Gastrocnemius medialis (tissue), 4 donors: ENCODE data around the gene PRKCE. TPM values are rescaled to one million over a fixed set of nuclear protein-coding genes. Genes with fewer than 3 reads are reported as not detected.

Experiments used
- ATAC-seq, 2 donors: fragments of 150-250 bp; one replicate each; pipeline ENCODE4 v1.9.1; 2016
- DNase-seq, 2 donors: peaks; one replicate each; pipeline ENCODE4 v3.0.0-alpha.2; 2019
- H3K27ac ChIP-seq, 4 donors: fragments of 200-600 bp; sonication (generic); 1 replicate in 1 of 4; 2 replicates in 3 of 4; pipeline ENCODE4 v1.5.1; 2016 to 2018; ENCODE audit warnings: mild to moderate bottlenecking in 2 of 4, moderate library complexity in 1 of 4
- H3K27me3 ChIP-seq, 3 donors: fragments of 200-600 bp; sonication (generic) in 2 of 3; 1 replicate in 1 of 3; 2 replicates in 2 of 3; pipeline versions ENCODE4 v1.5.1 to v1.6.0; 2016 to 2019; ENCODE audit warnings: mild to moderate bottlenecking in 1 of 3, moderate library complexity in 1 of 3
- H3K36me3 ChIP-seq, 2 donors: fragments of 200-600 bp; sonication (generic) in 1 of 2; one replicate each; pipeline ENCODE4 v1.5.1; 2017 to 2018
- H3K4me1 ChIP-seq, 2 donors: fragments of 200-600 bp; sonication (generic) in 1 of 2; one replicate each; pipeline ENCODE4 v1.5.1; 2016 to 2017; ENCODE audit warnings: mild to moderate bottlenecking in 2 of 2
- H3K4me3 ChIP-seq, 4 donors: fragments of 200-600 bp; sonication (generic) in 3 of 4; 1 replicate in 1 of 4; 2 replicates in 3 of 4; pipeline ENCODE4 v1.5.1; 2016 to 2019; ENCODE audit warnings: mild to moderate bottlenecking in 2 of 4
- H3K9me3 ChIP-seq, 3 donors: fragments of 200-600 bp; sonication (generic) in 2 of 3; 1 replicate in 1 of 3; 2 replicates in 2 of 3; pipeline ENCODE4 v1.5.1; 2016 to 2019
- POLR2A ChIP-seq, 2 donors: fragments of 450-650 bp; IDR thresholded peaks; one replicate each; pipeline ENCODE4 v1.6.1; 2017; ENCODE audit warnings: antibody characterized with exemption in 2 of 2, mild to moderate bottlenecking in 2 of 2, moderate library complexity in 2 of 2
- in situ Hi-C, 4 donors: fragments of 200-750 bp; cut with MboI; loops; one replicate each; pipeline versions ENCODE4 v1.15.0 to v1.8.0; 2017; ENCODE audit warnings: low sequenced_read_pairs in 4 of 4
- intact Hi-C: fragments of 100-400 bp; cut with DNase I; formaldehyde crosslinking; loops from one replicate; pipeline ENCODE4 v1.15.1; 2023; ENCODE audit warnings: low total_unique reads
- total RNA-seq, 4 donors: library from RNA; depleted of rRNA; stranded (reverse); fragments of >200 nt; gene quantifications; one replicate each; pipeline versions ENCODE4 v1.1.0 to v1.2.3, GENCODE V29; 2016
- TF ChIP-seq, protein P1 (sequence below), 5 experiments: fragments of 450-650 bp in 3 of 5; fragments of 200-600 bp in 2 of 5; sonication (generic) in 2 of 5; IDR thresholded peaks in 4 of 5; conservative IDR thresholded peaks in 1 of 5; 1 replicate in 4 of 5; 2 replicates in 1 of 5; pipeline ENCODE4 v1.5.1; 2016 to 2019; ENCODE audit warnings: antibody characterized with exemption in 5 of 5, mild to moderate bottlenecking in 3 of 5, moderate library complexity in 3 of 5

PRKCE gene
- total RNA-seq, 4 donors from 2014 or later, result 5.8 to 28.9 (median 11.8) TPM

DNA sequence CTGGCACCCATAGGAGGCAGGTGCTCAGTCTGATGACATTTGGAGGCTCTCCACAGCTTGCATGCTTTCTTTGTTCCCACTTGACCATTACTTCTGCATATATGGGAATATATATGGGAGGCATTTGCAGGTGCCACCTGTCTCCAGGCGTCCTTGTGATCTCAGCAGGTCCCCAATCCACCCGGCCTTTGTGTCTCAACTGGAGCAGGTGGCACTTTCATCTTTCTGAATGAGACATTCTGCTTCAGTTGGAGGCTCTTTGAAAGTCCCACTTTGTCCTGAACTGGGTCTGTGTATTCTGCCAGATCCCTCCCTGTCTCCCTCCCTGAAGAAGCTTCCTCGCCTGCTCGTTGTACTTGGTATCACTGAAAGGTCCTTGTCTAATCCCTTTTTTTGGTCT is 327.6 kb downstream of the PRKCE start:
- no peaks in the 10 kb centered on the region for H3K27me3 ChIP-seq
- TF ChIP-seq POLR2A (IDR thresholded peaks at IDR 0.05), result no peak
- TF ChIP-seq, protein P1, sequence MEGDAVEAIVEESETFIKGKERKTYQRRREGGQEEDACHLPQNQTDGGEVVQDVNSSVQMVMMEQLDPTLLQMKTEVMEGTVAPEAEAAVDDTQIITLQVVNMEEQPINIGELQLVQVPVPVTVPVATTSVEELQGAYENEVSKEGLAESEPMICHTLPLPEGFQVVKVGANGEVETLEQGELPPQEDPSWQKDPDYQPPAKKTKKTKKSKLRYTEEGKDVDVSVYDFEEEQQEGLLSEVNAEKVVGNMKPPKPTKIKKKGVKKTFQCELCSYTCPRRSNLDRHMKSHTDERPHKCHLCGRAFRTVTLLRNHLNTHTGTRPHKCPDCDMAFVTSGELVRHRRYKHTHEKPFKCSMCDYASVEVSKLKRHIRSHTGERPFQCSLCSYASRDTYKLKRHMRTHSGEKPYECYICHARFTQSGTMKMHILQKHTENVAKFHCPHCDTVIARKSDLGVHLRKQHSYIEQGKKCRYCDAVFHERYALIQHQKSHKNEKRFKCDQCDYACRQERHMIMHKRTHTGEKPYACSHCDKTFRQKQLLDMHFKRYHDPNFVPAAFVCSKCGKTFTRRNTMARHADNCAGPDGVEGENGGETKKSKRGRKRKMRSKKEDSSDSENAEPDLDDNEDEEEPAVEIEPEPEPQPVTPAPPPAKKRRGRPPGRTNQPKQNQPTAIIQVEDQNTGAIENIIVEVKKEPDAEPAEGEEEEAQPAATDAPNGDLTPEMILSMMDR (IDR thresholded peaks at IDR 0.05 in 4 of 5, conservative IDR thresholded peaks at IDR 0.05 in 1 of 5), result no peak
- no peaks in the 10 kb centered on the region for H3K9me3 ChIP-seq
- H3K4me3 ChIP-seq, result no peak overlapping the region
- no peaks in the 10 kb centered on the region for H3K36me3 ChIP-seq
- intact Hi-C loops, result no loop called here
- no peak for ATAC-seq
- no peaks in the 10 kb centered on the region for H3K4me1 ChIP-seq
- in situ Hi-C loops, result loop anchor here (25.0 kb wide), 1 partner anchor 658 kb away; no protein-coding TSS in a partner anchor
- no peak for DNase-seq
- H3K27ac ChIP-seq, result no peak overlapping the region

DNA sequence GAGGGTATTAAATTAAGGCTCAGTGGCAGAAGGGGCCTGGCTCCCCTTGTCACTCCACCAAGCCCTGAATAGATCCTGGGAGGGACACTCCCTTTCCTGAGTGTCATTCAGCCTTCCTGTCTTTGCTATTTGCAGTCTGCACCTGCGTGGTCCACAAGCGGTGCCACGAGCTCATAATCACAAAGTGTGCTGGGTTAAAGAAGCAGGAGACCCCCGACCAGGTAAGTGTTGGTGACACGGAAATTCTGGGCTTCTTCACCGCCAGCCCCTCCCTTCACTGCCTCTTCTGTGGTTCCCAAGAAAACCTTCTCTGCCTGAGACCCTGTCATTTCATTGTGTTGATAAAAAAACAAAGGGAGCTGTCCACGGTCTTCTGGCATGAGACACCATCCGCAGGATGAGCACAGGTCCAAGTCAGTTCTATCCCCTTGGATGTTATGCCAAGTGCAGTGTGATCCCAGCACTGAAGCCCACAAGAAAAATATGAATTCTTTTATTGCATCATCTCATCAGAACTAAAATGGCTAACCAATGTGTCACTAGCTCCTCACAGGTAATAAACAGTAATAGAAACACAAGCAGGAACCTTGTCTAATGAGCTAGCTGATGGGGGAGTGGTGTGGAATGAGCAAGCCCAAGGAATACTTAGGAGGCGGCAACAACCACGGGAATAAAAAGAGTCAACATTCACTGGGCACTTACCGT is 328.8 kb downstream of the PRKCE start:
- no peaks in the 10 kb centered on the region for H3K27me3 ChIP-seq
- ATAC-seq (no peak), DNase-seq (no peak)
- no peaks in the 10 kb centered on the region for H3K4me1 ChIP-seq
- no peak overlapping the region for H3K27ac ChIP-seq
- H3K4me3 ChIP-seq, result no peak overlapping the region
- TF ChIP-seq, protein P1 (IDR thresholded peaks at IDR 0.05 in 4 of 5, conservative IDR thresholded peaks at IDR 0.05 in 1 of 5), result no peak
- TF ChIP-seq POLR2A (IDR thresholded peaks at IDR 0.05), result no peak
- H3K9me3 ChIP-seq, result no peaks in the 10 kb centered on the region
- intact Hi-C loops (no loop called here), in situ Hi-C loops (loop anchor here (25.0 kb wide), 1 partner anchor 657 kb away; no protein-coding TSS in a partner anchor)
- no peaks in the 10 kb centered on the region for H3K36me3 ChIP-seq

DNA sequence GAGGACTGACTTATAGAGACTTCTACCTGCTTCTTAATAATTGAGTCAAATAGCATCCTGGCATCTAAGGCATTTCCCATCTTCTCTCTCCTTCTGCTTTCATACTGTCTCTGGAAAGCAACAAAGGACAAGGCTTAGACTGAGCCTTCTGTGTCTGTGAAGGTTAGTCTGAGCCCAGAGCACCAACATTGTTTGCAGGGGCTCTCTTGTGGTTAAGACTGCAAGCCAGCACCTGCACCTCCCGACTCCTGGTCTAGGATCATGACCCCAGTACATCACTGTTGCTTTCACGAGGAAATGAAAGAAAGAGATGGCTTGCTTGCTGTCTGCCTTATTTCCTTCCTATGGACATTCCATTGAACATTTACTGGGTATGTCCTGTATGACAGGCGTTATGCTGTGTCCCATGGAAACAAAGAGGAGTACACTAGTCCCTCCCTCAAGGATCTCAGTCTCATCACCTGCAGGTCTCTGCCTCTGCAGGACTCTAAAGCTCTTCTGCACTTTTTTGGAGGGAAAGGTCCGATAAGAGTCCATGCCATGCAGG is 330.0 kb downstream of the PRKCE start:
- TF ChIP-seq POLR2A (IDR thresholded peaks at IDR 0.05), result no peak
- TF ChIP-seq, protein P1 (IDR thresholded peaks at IDR 0.05 in 4 of 5, conservative IDR thresholded peaks at IDR 0.05 in 1 of 5), result no peak

DNA sequence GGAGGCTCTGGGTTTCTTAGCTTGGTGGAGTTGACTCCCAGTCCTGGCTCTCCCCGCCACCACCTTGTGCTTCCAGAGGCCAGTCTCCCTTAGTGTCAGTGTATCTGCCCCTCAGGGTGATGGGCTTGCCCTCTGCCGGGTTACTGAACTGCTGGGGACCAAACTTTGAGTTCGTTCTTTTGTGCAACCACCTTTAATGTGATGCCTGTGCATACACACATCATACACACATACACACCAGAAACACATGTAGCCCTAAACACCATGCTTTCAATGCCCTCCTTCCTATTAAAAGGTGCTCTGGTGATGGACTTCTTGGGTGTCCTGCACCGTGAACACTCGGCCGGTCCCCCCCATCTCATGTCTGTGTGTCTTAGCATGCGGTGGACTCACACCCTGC is 330.6 kb downstream of the PRKCE start:
- intact Hi-C loops, result no loop called here
- Histone ChIP-seq H3K27ac (no peak overlapping the region), H3K36me3 (no peaks in the 10 kb centered on the region), H3K27me3 (no peaks in the 10 kb centered on the region), H3K4me3 (no peak overlapping the region), H3K9me3 (no peaks in the 10 kb centered on the region), H3K4me1 (no peaks in the 10 kb centered on the region)
- in situ Hi-C loops, result loop anchor here (25.0 kb wide), 1 partner anchor 655 kb away; no protein-coding TSS in a partner anchor
- ATAC-seq (no peak), DNase-seq (no peak)
- TF ChIP-seq POLR2A (IDR thresholded peaks at IDR 0.05), result no peak
- TF ChIP-seq, protein P1 (IDR thresholded peaks at IDR 0.05 in 4 of 5, conservative IDR thresholded peaks at IDR 0.05 in 1 of 5), result no peak

More for the DNA sequence above, 330.0 kb downstream of the PRKCE start:
- Histone ChIP-seq H3K9me3 (no peaks in the 10 kb centered on the region), H3K36me3 (no peaks in the 10 kb centered on the region), H3K27ac (no peak overlapping the region), H3K4me1 (no peaks in the 10 kb centered on the region), H3K27me3 (no peaks in the 10 kb centered on the region), H3K4me3 (no peak overlapping the region)
- DNase-seq (no peak), ATAC-seq (no peak)
- in situ Hi-C loops, result loop anchor here (25.0 kb wide), 1 partner anchor 656 kb away; no protein-coding TSS in a partner anchor
- intact Hi-C loops, result no loop called here
